ENCODE data around the gene KCNK17.

The KCNK17 gene

DNA sequence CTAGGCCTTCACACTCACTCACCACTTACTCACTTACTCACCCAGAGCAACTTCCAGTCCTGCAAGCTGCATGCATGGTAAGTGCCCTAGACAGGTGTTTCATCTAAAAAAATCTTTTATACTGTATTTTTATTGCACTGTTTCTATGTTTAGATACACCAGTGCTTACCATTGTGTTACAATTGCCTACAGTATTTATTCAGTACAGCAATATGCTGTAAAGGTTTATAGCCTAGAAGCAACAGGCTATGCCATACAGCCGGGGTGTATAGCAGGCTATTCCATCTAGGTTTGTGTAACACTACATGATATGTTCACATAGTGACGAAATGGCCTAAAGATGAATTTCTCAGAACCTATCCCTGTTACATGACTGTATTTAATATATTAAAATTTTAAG is 47.8 kb downstream of the KCNK17 start:
- DNase-seq: no peak

DNA sequence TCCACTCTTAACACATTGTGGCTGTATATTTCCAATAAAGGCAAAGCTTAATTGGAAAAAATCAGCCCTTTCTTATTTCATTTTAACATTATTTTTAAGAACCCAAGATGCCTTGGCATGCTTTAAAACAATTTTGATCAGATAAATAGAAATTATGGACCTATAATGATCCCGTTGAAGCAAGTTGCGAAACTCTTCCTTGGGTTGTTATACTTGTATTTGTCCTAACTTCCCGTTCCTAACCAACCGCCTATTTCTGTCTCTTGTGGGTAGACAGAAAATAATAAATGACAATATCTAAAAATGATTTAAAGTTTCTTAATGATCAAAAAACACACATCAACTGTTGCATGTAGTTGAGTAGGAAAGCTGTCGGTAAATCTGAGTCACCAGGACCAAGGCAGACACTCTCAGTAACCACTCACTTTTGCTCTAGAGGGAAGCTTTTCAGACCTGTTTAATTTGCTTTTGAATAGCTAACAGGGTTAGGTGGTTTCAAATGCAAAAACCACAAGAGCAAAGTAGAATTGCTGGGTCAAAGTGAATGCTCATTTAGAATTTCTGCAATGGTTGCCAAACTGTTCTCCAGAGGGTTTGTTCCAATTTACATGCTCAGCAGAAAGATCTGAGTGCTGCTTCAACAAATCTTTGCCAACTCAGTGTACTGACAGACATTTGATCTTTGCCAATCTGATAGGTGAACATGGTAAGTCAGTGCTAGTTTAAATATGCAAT is 50.7 kb downstream of the KCNK17 start:
- no peak for DNase-seq

GRCh38 chr6:39261751-39262150 is 52.5 kb downstream of the KCNK17 start:
- no peak for DNase-seq

DNA sequence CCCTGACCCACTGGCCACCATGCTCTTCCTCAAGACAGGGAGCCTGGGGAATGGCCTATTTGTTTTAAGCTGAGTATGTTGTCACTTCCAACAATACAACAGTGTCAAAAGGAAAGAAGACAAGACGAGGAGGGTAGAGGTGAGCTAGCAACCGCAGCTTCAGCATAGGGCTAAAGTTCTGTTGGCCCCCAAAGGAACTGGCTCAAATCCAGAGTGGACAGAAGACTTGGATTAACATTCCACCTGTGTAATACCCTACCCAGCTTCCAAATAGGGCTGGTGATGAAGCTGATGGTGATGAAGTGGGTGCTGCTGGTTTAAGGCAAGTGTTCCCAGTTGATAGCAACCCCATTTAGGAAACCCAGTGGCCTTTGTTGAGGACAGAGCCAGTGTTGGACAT is 53.3 kb downstream of the KCNK17 start:
- no peak for DNase-seq

DNA sequence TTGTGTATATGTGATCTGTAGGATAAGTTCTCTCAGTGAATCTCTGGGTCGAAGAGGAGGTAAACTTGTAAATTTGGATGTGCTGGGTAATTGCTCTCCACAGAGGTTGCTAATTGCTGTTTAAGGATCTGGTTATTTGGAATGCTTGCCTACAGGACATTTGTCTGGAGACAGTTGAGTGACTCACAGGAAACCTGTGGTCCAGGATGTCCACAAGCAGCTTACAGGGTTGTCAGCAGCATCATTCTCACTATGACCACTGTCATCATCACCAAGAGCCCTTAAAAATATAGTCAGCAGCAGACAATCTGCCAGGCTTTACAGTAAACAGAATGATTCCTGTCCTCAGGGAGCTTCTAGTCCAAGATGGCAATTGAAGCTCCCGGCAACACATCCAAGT is 53.8 kb downstream of the KCNK17 start:
- no peak for DNase-seq

DNA sequence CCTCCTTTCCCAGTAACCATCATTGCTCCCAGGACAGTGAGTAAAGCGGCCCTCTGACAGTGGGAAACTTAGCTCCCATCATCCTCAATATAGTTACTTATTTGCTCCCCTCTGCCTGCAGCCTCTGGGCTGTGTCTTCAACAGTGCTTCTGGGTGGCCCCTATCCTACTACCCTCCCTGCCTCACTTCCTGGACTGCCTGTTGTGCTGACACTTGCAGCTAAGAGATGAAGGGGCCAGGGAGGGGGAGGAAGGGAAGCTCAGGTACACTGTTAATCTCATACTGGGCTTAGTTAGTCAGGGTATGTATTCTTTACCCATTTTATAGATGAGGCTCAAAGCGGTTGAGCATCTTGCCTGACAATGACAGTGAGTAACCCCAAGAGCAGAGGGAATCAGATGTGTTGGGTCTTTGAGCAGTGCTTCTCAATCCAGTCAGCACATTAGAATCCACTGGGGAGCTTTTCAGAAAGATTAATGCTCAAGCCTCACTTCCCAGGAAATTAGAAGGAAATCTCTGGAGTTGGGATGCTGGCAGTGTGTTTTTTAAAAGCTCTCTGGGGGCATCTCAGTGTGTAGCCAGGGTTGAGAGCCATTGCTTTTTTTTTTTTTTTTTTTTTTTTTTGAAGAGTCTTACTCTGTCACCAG is 57.8 kb downstream of the KCNK17 start:
- no peak for DNase-seq

DNA sequence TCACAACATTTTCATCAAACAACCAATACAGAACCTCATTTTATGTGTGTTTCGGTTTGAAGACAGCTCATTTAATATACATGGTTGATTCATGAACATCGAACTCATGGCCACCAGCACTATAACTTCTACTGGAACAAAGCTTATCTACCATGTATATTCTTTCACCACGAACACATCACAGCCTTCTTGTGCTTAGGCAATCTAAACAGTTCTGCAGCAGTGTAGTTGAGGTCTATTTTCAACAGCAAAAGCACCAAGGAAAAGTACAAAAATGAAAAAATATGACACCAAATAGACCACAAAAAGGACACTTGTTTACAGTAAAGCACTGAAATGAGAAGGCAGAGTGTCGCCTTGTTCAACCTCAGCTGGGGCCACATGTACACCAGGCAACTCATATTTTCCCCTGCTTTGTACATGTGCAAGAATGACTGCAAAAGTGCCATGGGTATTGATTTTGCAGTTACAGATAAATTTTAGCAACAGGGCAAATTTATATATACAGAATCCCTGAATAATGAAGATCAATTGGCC is 59.2 kb downstream of the KCNK17 start:
- DNase-seq: no peak

GRCh38 chr6:39251406-39251805 is 62.8 kb downstream of the KCNK17 start:
- no peak for DNase-seq

GRCh38 chr6:39250507-39250906 is 63.7 kb downstream of the KCNK17 start:
- no peak for DNase-seq

- no peak for DNase-seq
Observed at GRCh38 chr6:39249278-39249677, 64.9 kb downstream of the KCNK17 start.

Data from activated T-cell treated with anti-CD3 and anti-CD28 coated beads for 4 hours (primary cell).